ENCODE measurements around the gene SCG5.

SCG5 gene

DNA sequence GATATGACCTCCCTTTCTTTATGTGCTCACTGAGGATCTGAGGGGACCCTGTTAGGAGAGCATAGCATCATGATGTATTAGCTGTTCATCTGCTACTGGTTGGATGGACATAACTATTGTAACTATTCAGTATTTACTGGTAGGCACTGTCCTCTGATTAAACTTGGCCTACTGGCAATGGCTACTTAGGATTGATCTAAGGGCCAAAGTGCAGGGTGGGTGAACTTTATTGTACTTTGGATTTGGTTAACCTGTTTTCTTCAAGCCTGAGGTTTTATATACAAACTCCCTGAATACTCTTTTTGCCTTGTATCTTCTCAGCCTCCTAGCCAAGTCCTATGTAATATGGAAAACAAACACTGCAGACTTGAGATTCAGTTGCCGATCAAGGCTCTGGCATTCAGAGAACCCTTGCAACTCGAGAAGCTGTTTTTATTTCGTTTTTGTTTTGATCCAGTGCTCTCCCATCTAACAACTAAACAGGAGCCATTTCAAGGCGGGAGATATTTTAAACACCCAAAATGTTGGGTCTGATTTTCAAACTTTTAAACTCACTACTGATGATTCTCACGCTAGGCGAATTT is 91.2 kb downstream of the SCG5 start:
- TF ChIP-seq, protein P1, sequence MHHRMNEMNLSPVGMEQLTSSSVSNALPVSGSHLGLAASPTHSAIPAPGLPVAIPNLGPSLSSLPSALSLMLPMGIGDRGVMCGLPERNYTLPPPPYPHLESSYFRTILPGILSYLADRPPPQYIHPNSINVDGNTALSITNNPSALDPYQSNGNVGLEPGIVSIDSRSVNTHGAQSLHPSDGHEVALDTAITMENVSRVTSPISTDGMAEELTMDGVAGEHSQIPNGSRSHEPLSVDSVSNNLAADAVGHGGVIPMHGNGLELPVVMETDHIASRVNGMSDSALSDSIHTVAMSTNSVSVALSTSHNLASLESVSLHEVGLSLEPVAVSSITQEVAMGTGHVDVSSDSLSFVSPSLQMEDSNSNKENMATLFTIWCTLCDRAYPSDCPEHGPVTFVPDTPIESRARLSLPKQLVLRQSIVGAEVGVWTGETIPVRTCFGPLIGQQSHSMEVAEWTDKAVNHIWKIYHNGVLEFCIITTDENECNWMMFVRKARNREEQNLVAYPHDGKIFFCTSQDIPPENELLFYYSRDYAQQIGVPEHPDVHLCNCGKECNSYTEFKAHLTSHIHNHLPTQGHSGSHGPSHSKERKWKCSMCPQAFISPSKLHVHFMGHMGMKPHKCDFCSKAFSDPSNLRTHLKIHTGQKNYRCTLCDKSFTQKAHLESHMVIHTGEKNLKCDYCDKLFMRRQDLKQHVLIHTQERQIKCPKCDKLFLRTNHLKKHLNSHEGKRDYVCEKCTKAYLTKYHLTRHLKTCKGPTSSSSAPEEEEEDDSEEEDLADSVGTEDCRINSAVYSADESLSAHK (tag by site-specific recombination; IDR thresholded peaks at IDR 0.05), result no peak
- TF ChIP-seq ZNF18 (tag by site-specific recombination; IDR thresholded peaks at IDR 0.05) (no peak), ZNF19 (tag by site-specific recombination; IDR thresholded peaks at IDR 0.05; ENCODE audit: low read depth) (no peak), ZNF132 (tag by site-specific recombination; IDR thresholded peaks at IDR 0.05; ENCODE audit: borderline replicate concordance) (no peak), TRIM28 (IDR thresholded peaks at IDR 0.05; ENCODE audit: borderline replicate concordance, low read length) (no peak), ZNF274 (IDR thresholded peaks at IDR 0.05; ENCODE audit: low read length) (no peak), ZNF274 (tag by site-specific recombination; IDR thresholded peaks at IDR 0.05; ENCODE audit: borderline replicate concordance) (no peak), ZNF324 (tag by site-specific recombination; IDR thresholded peaks at IDR 0.05) (no peak), ZSCAN5A (tag by site-specific recombination; IDR thresholded peaks at IDR 0.05) (no peak), OSR2 (tag by site-specific recombination; IDR thresholded peaks at IDR 0.05) (no peak), PRDM1 (tag by site-specific recombination; IDR thresholded peaks at IDR 0.05) (no peak), ZNF76 (tag by site-specific recombination; IDR thresholded peaks at IDR 0.05; ENCODE audit: borderline replicate concordance, low read depth) (no peak), ZBTB8A (tag by site-specific recombination; IDR thresholded peaks at IDR 0.05) (no peak), HOXC10 (CRISPR knock-in tag; IDR thresholded peaks at IDR 0.05) (no peak), ZBTB6 (tag by site-specific recombination; IDR thresholded peaks at IDR 0.05) (no peak)
- H3K4me1 ChIP-seq (ENCODE audit: control insufficient read depth, insufficient read depth, low read length), result peaks cover 7% of the 10 kb centered on the region; the same call in 1 of the 2 replicates
- no peaks in the 10 kb centered on the region for H3K9me3 ChIP-seq (ENCODE audit: control insufficient read depth, insufficient read depth, low read depth, low read length)
- ChIA-PET CTCF (no interaction called here), POLR2A (no interaction called here)
- H3K36me3 ChIP-seq (ENCODE audit: control insufficient read depth in 2 of 2, insufficient read depth in 1 of 2, low read length in 2 of 2), result no peaks in the 10 kb centered on the region
- no peak overlapping the region for H3K4me3 ChIP-seq (ENCODE audit: low read depth, low read length)
- no peak overlapping the region for H3K27ac ChIP-seq (ENCODE audit: extremely low read depth, low read depth, low read length)

DNA sequence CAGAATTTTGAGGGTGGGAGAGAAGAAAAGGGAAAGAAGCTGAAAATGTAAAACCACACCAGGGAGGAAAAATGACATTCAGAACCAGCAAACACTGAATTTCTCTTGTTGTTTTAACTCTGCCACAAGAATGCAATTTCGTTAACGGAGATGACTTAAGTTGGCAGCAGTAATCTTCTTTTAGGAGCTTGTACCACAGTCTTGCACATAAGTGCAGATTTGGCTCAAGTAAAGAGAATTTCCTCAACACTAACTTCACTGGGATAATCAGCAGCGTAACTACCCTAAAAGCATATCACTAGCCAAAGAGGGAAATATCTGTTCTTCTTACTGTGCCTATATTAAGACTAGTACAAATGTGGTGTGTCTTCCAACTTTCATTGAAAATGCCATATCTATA is 91.8 kb downstream of the SCG5 start:
- POLR2A ChIA-PET, result no interaction called here
- no peaks in the 10 kb centered on the region for H3K36me3 ChIP-seq (ENCODE audit: control insufficient read depth in 2 of 2, insufficient read depth in 1 of 2, low read length in 2 of 2)
- no peaks in the 10 kb centered on the region for H3K9me3 ChIP-seq (ENCODE audit: control insufficient read depth, insufficient read depth, low read depth, low read length)
- H3K4me3 ChIP-seq (ENCODE audit: low read depth, low read length), result no peak overlapping the region
- peaks cover 7% of the 10 kb centered on the region; the same call in 1 of the 2 replicates for H3K4me1 ChIP-seq (ENCODE audit: control insufficient read depth, insufficient read depth, low read length)
- no peak overlapping the region for H3K27ac ChIP-seq (ENCODE audit: extremely low read depth, low read depth, low read length)
- CTCF ChIA-PET, result no interaction called here
- TF ChIP-seq OSR2 (tag by site-specific recombination; IDR thresholded peaks at IDR 0.05) (no peak), ZNF394 (tag by site-specific recombination; IDR thresholded peaks at IDR 0.05; ENCODE audit: borderline replicate concordance) (no peak), ZFP69B (tag by site-specific recombination; IDR thresholded peaks at IDR 0.05) (no peak), ZNF530 (tag by site-specific recombination; IDR thresholded peaks at IDR 0.05; ENCODE audit: low read depth) (no peak), ZNF660 (tag by site-specific recombination; IDR thresholded peaks at IDR 0.05) (no peak), ZNF433 (tag by site-specific recombination; IDR thresholded peaks at IDR 0.05; ENCODE audit: low read depth) (no peak), HOXD13 (CRISPR knock-in tag; IDR thresholded peaks at IDR 0.05; ENCODE audit: borderline replicate concordance) (no peak), ZNF449 (tag by site-specific recombination; IDR thresholded peaks at IDR 0.05) (no peak), ZNF404 (tag by site-specific recombination; IDR thresholded peaks at IDR 0.05) (no peak), ZNF623 (tag by site-specific recombination; IDR thresholded peaks at IDR 0.05) (no peak), ZNF157 (tag by site-specific recombination; IDR thresholded peaks at IDR 0.05) (no peak), BCL6B (tag by site-specific recombination; IDR thresholded peaks at IDR 0.05) (no peak), OVOL3 (tag by site-specific recombination; IDR thresholded peaks at IDR 0.05) (no peak)
